Measurements from ENCODE around the gene FOXI1. TPM values are rescaled to one million over a fixed set of nuclear protein-coding genes. Genes with fewer than 3 reads are reported as not detected.
A peak's percentile ranks its signal among the peaks of the same experiment; 100 is the strongest.

The FOXI1 gene
- total RNA-seq, 1 experiment from 2014 or later: 0.44 TPM

DNA sequence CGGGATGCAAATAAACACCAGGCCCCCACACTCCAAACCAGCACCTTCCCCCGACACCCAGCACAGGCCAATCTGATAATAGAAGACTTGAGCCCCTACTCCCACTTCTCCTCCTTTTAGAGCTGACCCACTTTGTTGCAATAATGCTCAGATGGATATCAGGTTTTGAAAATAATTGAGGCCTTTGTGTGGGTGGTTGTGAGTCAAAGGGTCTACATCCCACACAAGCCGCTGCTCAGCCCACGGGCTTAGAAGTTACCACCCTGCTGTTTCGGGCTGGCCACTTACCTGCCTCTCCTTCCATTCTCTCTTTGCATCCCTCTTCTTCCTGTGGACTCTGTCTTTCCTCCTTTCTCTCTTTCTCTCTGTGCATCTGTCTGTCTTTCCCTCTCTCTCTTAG is 36.2 kb upstream of the FOXI1 start:
- DNase-seq (ENCODE audit: low read depth, low spot score) (no peak), ATAC-seq (no peak)
- CTCF ChIA-PET: no interaction called here
- TF ChIP-seq SIN3A (IDR thresholded peaks at IDR 0.05; ENCODE audit: borderline replicate concordance, insufficient read depth, low read depth, low read length) (no peak), TCF7L2 (IDR thresholded peaks at IDR 0.05; ENCODE audit: low read depth, low read length) (no peak), POLR2AphosphoS5 (IDR thresholded peaks at IDR 0.05; ENCODE audit: low read depth, low read length) (no peak)
- TF ChIP-seq, protein P1, sequence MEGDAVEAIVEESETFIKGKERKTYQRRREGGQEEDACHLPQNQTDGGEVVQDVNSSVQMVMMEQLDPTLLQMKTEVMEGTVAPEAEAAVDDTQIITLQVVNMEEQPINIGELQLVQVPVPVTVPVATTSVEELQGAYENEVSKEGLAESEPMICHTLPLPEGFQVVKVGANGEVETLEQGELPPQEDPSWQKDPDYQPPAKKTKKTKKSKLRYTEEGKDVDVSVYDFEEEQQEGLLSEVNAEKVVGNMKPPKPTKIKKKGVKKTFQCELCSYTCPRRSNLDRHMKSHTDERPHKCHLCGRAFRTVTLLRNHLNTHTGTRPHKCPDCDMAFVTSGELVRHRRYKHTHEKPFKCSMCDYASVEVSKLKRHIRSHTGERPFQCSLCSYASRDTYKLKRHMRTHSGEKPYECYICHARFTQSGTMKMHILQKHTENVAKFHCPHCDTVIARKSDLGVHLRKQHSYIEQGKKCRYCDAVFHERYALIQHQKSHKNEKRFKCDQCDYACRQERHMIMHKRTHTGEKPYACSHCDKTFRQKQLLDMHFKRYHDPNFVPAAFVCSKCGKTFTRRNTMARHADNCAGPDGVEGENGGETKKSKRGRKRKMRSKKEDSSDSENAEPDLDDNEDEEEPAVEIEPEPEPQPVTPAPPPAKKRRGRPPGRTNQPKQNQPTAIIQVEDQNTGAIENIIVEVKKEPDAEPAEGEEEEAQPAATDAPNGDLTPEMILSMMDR (IDR thresholded peaks at IDR 0.05): no peak
- TF ChIP-seq, protein P2, sequence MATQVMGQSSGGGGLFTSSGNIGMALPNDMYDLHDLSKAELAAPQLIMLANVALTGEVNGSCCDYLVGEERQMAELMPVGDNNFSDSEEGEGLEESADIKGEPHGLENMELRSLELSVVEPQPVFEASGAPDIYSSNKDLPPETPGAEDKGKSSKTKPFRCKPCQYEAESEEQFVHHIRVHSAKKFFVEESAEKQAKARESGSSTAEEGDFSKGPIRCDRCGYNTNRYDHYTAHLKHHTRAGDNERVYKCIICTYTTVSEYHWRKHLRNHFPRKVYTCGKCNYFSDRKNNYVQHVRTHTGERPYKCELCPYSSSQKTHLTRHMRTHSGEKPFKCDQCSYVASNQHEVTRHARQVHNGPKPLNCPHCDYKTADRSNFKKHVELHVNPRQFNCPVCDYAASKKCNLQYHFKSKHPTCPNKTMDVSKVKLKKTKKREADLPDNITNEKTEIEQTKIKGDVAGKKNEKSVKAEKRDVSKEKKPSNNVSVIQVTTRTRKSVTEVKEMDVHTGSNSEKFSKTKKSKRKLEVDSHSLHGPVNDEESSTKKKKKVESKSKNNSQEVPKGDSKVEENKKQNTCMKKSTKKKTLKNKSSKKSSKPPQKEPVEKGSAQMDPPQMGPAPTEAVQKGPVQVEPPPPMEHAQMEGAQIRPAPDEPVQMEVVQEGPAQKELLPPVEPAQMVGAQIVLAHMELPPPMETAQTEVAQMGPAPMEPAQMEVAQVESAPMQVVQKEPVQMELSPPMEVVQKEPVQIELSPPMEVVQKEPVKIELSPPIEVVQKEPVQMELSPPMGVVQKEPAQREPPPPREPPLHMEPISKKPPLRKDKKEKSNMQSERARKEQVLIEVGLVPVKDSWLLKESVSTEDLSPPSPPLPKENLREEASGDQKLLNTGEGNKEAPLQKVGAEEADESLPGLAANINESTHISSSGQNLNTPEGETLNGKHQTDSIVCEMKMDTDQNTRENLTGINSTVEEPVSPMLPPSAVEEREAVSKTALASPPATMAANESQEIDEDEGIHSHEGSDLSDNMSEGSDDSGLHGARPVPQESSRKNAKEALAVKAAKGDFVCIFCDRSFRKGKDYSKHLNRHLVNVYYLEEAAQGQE (IDR thresholded peaks at IDR 0.05; ENCODE audit: insufficient read depth in 1 of 2, low read depth in 2 of 2, low read length in 1 of 2): no peak
- POLR2A ChIA-PET: no interaction called here
- BruUV-seq (replicated peaks): no TSS peak
- Histone ChIP-seq H3K27ac (ENCODE audit: low read length) (no peak overlapping the region), H3K27me3 (ENCODE audit: control insufficient read depth, insufficient read depth, low read length) (no peaks in the 10 kb centered on the region; the same call in 1 of the 2 replicates), H3K36me3 (ENCODE audit: control insufficient read depth, insufficient read depth, low read length) (no peaks in the 10 kb centered on the region), H3K4me1 (ENCODE audit: control insufficient read depth, insufficient read depth, low read length) (no peaks in the 10 kb centered on the region), H3K4me3 (ENCODE audit: low read depth in 2 of 2, low read length in 2 of 2) (no peak overlapping the region), H3K9me3 (ENCODE audit: control insufficient read depth, insufficient read depth, low read depth, low read length) (no peaks in the 10 kb centered on the region)
- in situ Hi-C loops (cut with HindIII; ENCODE audit: low pct_unique_long_range_greater_than_20kb, low sequenced_read_pairs): no loop called here
- intact Hi-C loops (cut with micrococcal nuclease; ENCODE audit: unreplicated experiment): no loop called here

GRCh38 chr5:170070556-170071412 is 34.9 kb upstream of the FOXI1 start:
- no peak overlapping the region for H3K27ac ChIP-seq (ENCODE audit: low read length)
- H3K9me3 ChIP-seq (ENCODE audit: control insufficient read depth, insufficient read depth, low read depth, low read length): no peaks in the 10 kb centered on the region
- CTCF ChIA-PET: interaction anchor here (0.5 to 1.5 kb wide), 10 partner anchors 81 to 1240 kb away, joined by 3 to 6 read pairs (median 3); no protein-coding TSS in a partner anchor
- DNase-seq (ENCODE audit: low read depth, low spot score) (no peak), ATAC-seq (peak; percentile 93)
- TF ChIP-seq, protein P1 (IDR thresholded peaks at IDR 0.05): peak; percentile 95
- TF ChIP-seq, protein P2 (IDR thresholded peaks at IDR 0.05; ENCODE audit: insufficient read depth in 1 of 2, low read depth in 2 of 2, low read length in 1 of 2): no peak
- H3K27me3 ChIP-seq (ENCODE audit: control insufficient read depth, insufficient read depth, low read length): no peaks in the 10 kb centered on the region; the same call in 1 of the 2 replicates
- BruUV-seq (replicated peaks): no TSS peak
- POLR2A ChIA-PET: no interaction called here
- no peak overlapping the region for H3K4me3 ChIP-seq (ENCODE audit: low read depth in 2 of 2, low read length in 2 of 2)
- in situ Hi-C loops (cut with HindIII; ENCODE audit: low pct_unique_long_range_greater_than_20kb, low sequenced_read_pairs): no loop called here
- H3K36me3 ChIP-seq (ENCODE audit: control insufficient read depth, insufficient read depth, low read length): no peaks in the 10 kb centered on the region
- H3K4me1 ChIP-seq (ENCODE audit: control insufficient read depth, insufficient read depth, low read length): no peaks in the 10 kb centered on the region
- intact Hi-C loops (cut with micrococcal nuclease; ENCODE audit: unreplicated experiment): loop anchor here (5.0 kb wide), 1 partner anchor 368 kb away; no protein-coding TSS in a partner anchor

Measured in Panc1 (cell line).